NCI-H510A treated with DMSO at 0.1 percent for 48 hours (cell line): ENCODE results near the gene XK.
"Not testable (repeated sequence)": the region's sequence is repeated elsewhere in the genome, so short reads cannot be mapped to it uniquely, and the experiment has no call there.

ENCODE experiments used
- DNase-seq: peaks from one replicate; lab custom pipeline; 2025; lab: John Stamatoyannopoulos, UW

Gene XK, protein sequence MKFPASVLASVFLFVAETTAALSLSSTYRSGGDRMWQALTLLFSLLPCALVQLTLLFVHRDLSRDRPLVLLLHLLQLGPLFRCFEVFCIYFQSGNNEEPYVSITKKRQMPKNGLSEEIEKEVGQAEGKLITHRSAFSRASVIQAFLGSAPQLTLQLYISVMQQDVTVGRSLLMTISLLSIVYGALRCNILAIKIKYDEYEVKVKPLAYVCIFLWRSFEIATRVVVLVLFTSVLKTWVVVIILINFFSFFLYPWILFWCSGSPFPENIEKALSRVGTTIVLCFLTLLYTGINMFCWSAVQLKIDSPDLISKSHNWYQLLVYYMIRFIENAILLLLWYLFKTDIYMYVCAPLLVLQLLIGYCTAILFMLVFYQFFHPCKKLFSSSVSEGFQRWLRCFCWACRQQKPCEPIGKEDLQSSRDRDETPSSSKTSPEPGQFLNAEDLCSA

DNA sequence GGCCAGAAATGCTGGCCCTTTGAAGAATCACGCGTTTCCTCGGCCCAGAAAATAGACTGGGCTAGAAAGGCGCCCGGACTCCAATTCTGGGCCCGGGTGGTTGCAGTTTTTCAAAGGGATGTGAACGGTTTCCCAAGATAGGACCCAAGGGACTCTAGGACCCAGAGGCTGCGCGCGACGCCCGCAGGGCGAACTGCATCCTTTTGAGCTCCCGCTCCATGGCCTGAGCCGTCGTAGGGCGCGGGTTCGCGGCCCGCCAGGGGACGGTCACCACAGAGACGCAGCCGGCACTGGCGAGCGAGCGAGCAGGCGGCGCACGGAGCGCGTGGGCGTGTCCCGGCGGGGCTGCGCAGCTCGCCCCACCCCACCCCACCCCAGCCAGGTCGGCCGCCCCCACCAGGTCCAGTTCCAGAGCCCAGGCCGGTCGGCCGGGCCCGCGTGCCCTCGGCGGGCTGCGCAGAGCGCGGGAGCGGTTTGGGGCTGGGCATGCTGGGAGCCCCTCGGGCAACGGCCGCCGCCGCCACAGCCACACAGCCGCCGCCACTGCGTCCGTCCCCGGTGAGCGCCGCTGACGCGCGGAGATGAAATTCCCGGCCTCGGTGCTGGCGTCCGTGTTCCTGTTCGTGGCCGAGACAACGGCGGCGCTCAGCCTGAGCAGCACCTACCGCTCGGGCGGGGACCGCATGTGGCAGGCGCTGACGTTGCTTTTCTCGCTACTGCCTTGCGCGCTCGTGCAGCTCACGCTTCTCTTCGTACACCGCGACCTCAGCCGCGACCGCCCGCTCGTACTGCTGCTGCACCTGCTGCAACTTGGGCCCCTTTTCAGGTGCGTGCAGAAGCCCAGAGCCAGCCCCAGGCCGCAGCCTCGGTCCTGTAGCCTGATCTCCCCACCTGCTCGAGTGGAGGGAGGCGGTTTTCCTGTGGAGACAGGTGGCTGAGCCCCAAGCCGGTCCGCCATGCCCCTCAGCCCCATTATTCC is at the start of gene XK:
TSS of gene XK (plus strand) at position 411 of the 979 bp plus-strand sequence. CDS start at position 582, 171 bp downstream.
- peak; percentile 46 for DNase-seq

DNA sequence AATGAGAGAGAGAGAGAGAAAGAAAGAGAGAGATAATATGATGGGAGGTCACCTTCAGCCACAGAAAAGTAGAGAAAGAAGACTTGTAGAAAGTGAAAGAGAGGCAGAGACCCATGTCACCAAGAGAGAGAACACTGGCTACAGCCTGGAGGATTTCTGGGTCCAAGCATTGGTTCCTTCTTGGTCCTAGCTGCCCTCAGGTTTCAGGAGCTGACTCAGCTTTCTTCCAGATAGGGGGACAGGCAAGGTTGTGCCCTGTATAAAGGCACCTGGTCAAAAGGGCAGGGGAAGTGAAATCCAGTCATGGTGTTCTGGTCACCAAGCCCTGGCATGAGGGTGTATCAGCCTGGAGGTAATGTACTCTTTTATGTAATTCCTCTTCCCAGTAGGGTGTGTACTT is 47.5 kb upstream of the XK start:
- no peak for DNase-seq

- DNase-seq, result no peak
These were observed 45.4 kb upstream of the XK start for GRCh38 chrX:37640142-37640541.

DNA sequence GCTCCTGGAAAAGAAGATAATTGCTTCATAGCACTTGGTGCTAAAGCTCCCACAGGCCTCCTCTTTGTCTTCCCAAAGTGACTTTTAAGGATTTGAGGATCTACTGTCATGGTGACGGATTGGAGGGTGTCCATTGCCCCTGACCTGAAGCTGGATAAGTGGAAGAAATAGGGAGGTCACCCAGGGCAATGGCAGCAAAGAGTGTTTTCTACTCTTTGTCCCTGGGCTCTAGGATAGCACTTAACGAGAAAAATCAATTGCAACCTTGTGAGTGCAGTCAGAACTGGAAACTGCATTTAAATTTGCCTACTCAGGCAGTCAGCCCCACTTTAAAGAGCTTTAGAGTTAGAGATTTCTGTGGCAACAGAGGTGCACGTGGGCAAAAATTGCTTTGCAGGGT is 43.7 kb upstream of the XK start:
- no peak for DNase-seq

DNA sequence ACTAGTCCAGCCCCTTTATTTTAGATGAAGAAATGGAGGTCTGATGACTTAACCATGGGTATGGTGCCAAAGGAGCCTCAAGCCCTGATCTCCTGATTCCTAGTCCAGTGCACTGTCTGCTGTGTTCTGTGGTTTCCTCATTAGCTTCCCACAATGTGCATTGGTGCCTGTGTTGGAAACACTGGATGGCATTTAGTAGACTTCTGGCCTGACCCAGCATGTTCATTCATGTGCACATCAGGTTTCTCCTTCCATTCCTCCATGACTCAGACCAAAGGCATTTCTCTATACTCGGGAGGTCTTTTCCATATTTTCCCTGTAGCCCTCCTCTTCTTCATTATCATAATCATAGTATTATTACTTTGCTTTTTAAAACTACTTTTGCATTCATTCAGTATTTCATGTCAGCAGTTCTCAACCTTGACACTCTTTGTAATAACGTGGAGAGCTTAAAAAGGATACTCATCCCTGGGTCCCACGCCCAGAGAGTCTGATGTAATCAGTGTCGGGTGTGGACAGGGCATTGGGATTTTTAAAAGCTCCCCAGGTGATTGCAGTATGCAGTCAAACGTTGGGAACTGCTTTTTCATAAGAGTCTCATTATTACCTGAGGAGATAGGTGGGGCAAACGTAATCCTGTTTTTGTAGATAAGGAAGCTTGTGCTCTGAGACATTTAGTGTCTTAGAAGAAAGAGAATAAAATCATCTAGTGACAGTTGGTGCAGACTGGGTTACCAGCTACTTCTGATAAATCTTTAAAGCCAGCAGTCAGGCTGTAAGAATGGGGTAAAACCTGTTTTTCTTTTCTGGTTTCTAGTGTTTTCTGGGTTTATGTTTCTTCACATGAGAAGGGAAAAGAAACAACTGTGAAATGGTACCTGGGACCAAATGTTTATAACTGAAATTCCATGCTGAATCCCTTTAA is 40.9 kb upstream of the XK start:
- no peak for DNase-seq

DNA sequence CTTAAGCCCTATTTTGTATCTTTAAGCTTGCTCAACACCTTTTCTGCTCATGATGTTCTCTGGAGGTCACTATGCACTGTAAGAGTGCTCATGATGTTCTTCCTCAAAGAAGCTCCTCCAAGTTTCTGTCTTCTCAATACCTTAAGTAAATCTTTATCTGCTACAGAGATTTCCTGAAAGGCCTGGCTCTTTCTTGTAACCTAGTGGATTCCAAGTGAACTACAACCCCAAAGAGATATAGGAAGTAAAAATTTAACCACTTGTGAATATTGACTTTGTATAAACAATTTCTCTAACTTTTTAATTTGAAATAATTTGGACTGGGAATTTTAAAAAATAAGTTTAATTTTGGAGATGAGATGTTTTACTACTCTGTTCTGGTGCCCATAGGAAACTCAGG is 39.3 kb upstream of the XK start:
- no peak for DNase-seq

DNA sequence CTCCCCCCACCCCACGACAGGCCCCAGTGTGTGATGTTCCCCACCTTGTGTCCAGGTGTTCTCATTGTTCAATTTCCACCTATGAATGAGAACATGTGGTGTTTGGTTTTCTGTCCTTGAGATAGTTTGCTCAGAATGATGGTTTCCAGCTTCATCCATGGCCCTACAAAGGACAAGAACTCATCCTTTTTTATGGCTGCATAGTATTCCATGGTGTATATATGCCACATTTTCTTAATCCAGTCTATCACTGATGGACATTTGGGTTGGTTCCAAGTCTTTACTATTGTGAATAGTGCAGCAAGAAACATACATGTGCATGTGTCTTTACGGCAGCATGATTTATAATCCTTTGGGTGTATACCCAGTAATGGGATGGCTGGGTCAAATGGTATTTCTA is 34.7 kb upstream of the XK start:
- DNase-seq, result not testable (repeated sequence)

- DNase-seq, result no peak
These were observed 33.6 kb upstream of the XK start for GRCh38 chrX:37651921-37652452.

DNA sequence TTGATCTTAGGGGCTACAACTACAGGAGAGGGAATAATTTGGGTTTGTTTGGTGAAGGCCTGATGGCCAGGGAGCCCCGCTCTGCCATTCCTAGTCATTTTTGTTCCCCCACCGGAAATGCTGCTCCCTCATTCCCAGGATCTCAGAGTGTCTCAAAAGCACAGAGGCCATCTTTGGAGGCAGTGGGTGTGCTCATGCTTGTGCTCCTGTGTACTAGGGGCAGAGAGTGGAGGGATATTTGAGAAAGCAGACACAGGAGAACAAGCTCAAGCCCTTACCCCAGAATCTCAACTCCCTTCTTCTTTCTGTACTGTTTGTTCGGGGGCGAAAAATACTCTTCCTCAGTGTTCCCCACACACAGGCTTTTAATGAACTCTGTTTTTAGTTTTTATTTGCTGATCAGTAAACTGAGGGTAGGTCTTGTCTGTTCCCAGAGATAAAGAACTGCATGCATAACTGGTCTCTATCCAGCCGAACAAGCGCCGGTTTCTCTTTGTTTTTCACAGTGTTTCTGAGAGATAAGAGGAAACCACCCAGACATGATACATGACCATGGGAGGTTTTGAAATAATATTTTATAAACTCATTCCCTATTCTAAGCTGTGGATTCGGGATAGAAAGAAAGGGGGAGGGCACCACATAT is 32.9 kb upstream of the XK start:
- DNase-seq, result no peak

DNA sequence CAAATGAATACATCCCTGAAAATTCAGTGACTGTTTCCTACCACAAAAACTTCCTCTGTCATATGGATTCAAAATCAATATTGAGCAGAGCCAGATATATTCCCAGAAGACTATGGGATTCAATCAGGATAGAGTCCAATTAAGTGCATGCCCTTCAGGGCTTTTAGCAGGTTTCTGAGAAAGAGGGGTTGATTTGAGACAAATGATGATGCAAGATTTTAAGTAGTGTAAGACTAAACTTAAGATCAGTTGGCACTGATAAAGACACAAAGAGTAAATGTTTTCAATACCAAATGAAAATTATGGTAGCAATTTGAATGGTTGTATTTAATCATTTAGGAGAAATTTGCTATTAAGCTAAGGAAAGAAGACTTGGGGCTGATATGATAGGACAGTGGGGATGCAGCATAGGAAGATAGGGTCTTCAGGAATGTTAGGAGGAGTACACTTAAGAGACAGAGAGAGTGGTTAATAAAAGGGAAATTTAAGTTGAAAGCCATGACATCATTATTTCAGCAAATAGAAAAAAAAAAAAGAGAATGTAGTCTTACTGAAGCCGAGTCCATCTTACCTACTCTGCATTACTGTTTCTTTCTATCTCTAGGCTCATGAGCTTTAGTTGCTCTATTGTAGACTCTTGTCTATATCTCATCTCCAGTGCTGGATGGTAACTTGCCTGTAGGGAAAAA is 32.0 kb upstream of the XK start:
- no peak for DNase-seq

- DNase-seq, result no peak
These were observed 27.1 kb upstream of the XK start for GRCh38 chrX:37658343-37659030.

- no peak for DNase-seq
These were observed 26.5 kb upstream of the XK start for GRCh38 chrX:37659047-37659446.

- no peak for DNase-seq
These were observed 23.4 kb upstream of the XK start for GRCh38 chrX:37662181-37662580.

DNA sequence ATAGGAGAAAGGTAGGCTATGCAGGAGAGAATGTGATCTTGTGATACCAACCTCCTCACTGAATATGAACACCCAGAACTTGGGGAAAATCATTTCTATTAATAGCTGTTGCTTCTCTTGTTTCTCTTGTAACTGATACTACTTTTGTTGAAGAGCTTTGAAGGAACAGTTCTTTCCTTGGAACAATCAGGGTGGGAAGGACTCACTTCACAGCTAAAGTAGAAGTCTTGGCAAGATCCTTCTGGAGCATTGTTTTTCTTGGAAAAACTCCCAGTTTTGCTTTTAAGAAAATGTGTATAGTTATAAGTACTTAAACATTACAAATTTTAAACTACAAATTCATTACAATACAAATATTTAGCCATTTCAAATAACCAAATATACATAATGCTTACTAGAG is 19.1 kb upstream of the XK start:
- no peak for DNase-seq

DNA sequence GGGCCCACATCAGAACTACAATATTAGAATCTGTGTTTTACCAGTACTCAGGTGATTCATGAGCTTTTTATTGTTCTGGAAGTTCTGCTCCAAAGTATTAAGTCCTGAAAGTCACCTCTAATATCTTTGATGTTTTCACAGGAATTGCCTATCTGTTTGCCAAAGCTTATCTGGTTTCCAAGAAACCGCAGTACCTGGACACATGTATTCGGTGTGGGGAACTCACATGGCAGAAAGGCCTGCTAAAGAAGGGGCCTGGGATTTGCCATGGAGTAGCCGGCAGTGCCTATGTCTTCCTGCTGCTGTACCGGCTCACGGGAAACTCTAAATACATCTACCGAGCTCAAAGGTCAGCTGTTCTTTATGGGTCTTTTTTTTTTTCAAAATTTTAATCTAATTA is 18.4 kb upstream of the XK start:
- DNase-seq, result no peak

DNA sequence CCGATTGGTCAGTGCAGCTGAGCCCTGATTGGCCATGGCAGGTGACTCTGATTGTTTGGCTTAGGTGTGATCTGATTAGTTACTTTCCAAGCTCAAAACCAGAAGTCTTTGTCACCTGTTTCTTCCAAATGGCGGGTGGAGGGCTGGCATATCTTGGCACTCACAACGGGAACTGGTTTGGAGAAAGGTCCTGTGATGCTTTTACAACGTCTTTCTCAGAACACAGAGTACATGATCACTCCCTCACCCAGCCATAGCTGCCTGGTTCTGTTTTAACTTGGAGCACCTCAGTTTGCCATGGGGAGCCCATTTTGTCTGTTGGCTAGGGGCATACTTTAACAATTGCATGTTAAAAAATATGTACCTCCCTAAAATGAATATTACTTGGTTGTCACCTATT is 13.0 kb upstream of the XK start:
- no peak for DNase-seq

DNA sequence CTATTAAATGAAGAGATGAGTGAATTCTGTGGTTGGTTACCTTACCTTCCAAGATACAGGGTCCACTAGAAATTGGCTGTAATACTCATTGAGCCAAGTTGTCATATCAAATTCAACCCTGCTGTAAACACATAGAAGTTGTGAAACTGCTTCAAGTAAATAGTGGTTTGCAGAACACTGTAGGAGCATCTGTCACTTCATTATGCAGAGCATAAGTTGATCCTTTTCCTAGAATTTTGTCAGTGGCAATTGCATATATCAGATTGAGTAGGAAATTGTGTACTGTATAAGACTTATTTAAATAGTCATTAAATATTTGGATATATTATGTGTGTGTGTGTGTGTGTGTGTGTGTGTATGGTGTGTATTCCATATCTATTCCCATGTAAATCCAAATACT is 8.8 kb upstream of the XK start:
- DNase-seq, result no peak

DNA sequence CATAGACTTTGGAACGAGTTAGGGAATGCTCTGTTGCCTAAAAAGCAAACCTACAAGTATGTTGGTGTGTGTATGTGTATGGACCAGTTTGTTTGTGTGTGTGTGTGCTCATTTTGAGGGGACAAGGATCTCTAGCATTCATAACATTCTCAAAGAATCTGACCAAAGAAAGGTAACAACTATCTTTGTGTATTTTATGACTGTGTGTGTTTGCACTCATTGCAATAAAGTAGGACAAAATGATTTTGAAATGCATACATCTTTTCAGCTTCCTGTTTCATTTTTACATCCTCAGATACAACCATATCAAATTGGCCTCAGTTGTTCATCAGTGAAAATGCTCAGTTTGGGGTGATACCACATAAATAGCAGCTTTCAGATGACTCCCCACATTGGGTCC is 8.3 kb upstream of the XK start:
- DNase-seq, result no peak

- DNase-seq, result no peak
These were observed 7.8 kb upstream of the XK start for GRCh38 chrX:37677765-37678164.

- DNase-seq, result no peak
These were observed 7.0 kb upstream of the XK start for GRCh38 chrX:37678574-37678973.
